Epithelial cell of esophagus (primary cell): ENCODE measurements around the gene STMP1.

Source experiments
- DNase-seq: peaks from one replicate; pipeline ENCODE4 v3.0.0; 2010; ENCODE audit warnings: low read depth
- H3K4me3 ChIP-seq: 2 replicates; pipeline ENCODE4 v1.5.1; 2011; ENCODE audit warnings: mild to moderate bottlenecking, low read length, control low read depth
- CTCF ChIP-seq: IDR thresholded peaks from 2 replicates; pipeline ENCODE4 v1.5.1; 2011; ENCODE audit warnings: low read depth, mild to moderate bottlenecking, low read length, control low read depth, inconsistent platforms; ENCODE audit not compliant: insufficient read depth; ENCODE audit errors: missing control alignments

Gene STMP1

GRCh38 chr7:135672560-135673359 is 10.4 kb downstream of the STMP1 start:
- DNase-seq, result peak; percentile 78
- H3K4me3 ChIP-seq, result no peak overlapping the region
- peak; percentile 91 for TF ChIP-seq CTCF

GRCh38 chr7:135673360-135673706 is 11.0 kb downstream of the STMP1 start:
- no peak overlapping the region for H3K4me3 ChIP-seq
- DNase-seq, result peak; percentile 55
- no peak for TF ChIP-seq CTCF

GRCh38 chr7:135678612-135679575 is 16.6 kb downstream of the STMP1 start:
- no peak for TF ChIP-seq CTCF
- peak; percentile 88 for DNase-seq
- H3K4me3 ChIP-seq, result no peak overlapping the region

- TF ChIP-seq CTCF, result no peak
- no peak overlapping the region for H3K4me3 ChIP-seq
- no peak for DNase-seq
Observed at GRCh38 chr7:135681762-135682161, 19.4 kb downstream of the STMP1 start.

- no peak for DNase-seq
- H3K4me3 ChIP-seq, result no peak overlapping the region
- no peak for TF ChIP-seq CTCF
Observed at GRCh38 chr7:135682191-135682590, 19.9 kb downstream of the STMP1 start.

GRCh38 chr7:135683609-135684008 is 21.3 kb downstream of the STMP1 start:
- TF ChIP-seq CTCF, result no peak
- no peak overlapping the region for H3K4me3 ChIP-seq
- DNase-seq, result peak; percentile 86
